ENCODE results near the gene MAFB. TPM values are rescaled to one million over a fixed set of nuclear protein-coding genes. Genes with fewer than 3 reads are reported as not detected.

Gene MAFB
- total and polyA plus RNA-seq, 12 donors, result 7.5 to 79.0 (median 37.6) TPM

DNA sequence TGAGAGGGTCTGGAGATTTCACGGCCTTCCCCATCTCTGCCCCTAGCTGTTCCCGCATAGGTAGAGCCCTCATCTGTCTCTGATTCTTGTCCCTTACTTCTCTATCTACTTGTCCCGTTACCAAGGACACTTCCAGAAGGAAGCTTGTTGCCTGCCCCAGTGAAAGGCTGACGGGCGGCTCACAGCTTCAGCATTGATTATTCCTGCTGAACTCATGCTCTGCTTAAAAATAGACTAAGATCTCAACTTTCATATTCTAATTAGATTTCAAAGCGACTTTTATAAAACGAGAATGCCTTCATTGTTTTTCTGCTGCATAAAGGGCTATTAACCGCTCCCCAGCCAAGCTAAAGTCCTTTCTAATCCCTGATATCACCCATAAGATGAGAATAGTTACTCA, 31.1 kb upstream of the MAFB start:
- Histone ChIP-seq H3K9me3 (replicated peaks in 1 of 3) (no peaks in the 10 kb centered on the region), H3K4me3 (no peak overlapping the region), H3K36me3 (replicated peaks in 1 of 2) (no peaks in the 10 kb centered on the region), H3K4me1 (replicated peaks in 1 of 2) (peaks cover 0 to 7% of the 10 kb centered on the region in 2 donors), H3K27me3 (no peaks in the 10 kb centered on the region), H3K27ac (no peak overlapping the region)
- 78 to 88% (median 84%) methylated on average over 8 of the region's 8 CpGs for WGBS, 4 donors
- TF ChIP-seq, protein P1, sequence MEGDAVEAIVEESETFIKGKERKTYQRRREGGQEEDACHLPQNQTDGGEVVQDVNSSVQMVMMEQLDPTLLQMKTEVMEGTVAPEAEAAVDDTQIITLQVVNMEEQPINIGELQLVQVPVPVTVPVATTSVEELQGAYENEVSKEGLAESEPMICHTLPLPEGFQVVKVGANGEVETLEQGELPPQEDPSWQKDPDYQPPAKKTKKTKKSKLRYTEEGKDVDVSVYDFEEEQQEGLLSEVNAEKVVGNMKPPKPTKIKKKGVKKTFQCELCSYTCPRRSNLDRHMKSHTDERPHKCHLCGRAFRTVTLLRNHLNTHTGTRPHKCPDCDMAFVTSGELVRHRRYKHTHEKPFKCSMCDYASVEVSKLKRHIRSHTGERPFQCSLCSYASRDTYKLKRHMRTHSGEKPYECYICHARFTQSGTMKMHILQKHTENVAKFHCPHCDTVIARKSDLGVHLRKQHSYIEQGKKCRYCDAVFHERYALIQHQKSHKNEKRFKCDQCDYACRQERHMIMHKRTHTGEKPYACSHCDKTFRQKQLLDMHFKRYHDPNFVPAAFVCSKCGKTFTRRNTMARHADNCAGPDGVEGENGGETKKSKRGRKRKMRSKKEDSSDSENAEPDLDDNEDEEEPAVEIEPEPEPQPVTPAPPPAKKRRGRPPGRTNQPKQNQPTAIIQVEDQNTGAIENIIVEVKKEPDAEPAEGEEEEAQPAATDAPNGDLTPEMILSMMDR (IDR thresholded peaks at IDR 0.05), result no peak
- TF ChIP-seq POLR2A (IDR thresholded peaks at IDR 0.05), result no peak
- intact Hi-C loops (cut with DNase I), result no loop called here
- DNase-seq, result no peak

GRCh38 chr20:40718982-40719729, 30.1 kb upstream of the MAFB start:
- peaks cover 0 to 7% of the 10 kb centered on the region in 2 donors for H3K4me1 ChIP-seq (replicated peaks in 1 of 2)
- H3K27ac ChIP-seq, result no peak overlapping the region
- H3K9me3 ChIP-seq (replicated peaks in 1 of 3), result no peaks in the 10 kb centered on the region
- intact Hi-C loops (cut with DNase I), result no loop called here
- no peak overlapping the region for H3K4me3 ChIP-seq
- DNase-seq, result peak in 1 of 7 donors; percentile 6
- no peak for TF ChIP-seq POLR2A (IDR thresholded peaks at IDR 0.05)
- TF ChIP-seq, protein P1 (IDR thresholded peaks at IDR 0.05), result no peak
- no peaks in the 10 kb centered on the region for H3K27me3 ChIP-seq
- no peaks in the 10 kb centered on the region for H3K36me3 ChIP-seq (replicated peaks in 1 of 2)
- 80 to 89% (median 87%) methylated on average over 8 of the region's 8 CpGs for WGBS, 4 donors

DNA sequence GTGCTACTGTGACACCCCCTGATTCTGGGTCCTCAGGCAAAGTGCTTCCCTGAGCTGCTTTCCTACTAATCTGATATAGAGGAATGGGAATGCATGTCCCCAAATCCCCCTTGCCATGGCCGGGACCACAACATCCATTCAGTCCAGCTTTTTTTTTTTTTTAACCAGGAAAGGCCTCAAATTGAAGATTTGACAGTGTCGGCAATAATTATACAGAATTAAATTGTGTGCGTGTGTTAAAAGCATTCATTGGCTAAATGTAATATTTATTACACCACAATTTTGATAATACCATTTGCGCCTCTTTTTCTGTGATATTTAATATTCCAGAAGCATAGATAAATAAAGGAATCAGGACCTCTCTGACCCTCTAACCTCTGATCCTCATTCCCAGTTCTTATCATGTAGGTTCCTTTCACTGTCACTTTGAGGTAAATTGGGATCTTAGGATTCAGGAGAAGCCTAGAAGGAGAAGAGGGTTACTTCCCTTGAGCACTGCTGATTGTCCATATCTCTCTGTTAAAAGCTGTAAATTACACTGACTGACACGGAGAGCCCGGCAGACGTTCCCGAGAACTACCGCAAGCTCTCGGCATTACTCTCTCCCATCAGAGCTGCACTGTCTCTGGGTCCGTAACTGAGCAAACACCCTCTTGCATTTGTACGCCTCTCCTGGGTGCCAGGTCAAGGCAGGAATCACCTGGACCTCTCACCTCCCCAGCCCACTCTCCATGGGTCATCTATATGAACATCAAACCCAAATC, 29.4 kb upstream of the MAFB start:
- DNase-seq, result no peak
- Histone ChIP-seq H3K27ac (no peak overlapping the region), H3K4me3 (no peak overlapping the region), H3K4me1 (replicated peaks in 1 of 2) (peaks cover 0 to 7% of the 10 kb centered on the region in 2 donors), H3K9me3 (replicated peaks in 1 of 3) (no peaks in the 10 kb centered on the region), H3K36me3 (replicated peaks in 1 of 2) (no peaks in the 10 kb centered on the region), H3K27me3 (no peaks in the 10 kb centered on the region)
- intact Hi-C loops (cut with DNase I), result no loop called here
- TF ChIP-seq, protein P1 (IDR thresholded peaks at IDR 0.05), result no peak
- TF ChIP-seq POLR2A (IDR thresholded peaks at IDR 0.05), result no peak
- WGBS, 4 donors, result 83 to 90% (median 88%) methylated on average over 12 of the region's 12 CpGs

DNA sequence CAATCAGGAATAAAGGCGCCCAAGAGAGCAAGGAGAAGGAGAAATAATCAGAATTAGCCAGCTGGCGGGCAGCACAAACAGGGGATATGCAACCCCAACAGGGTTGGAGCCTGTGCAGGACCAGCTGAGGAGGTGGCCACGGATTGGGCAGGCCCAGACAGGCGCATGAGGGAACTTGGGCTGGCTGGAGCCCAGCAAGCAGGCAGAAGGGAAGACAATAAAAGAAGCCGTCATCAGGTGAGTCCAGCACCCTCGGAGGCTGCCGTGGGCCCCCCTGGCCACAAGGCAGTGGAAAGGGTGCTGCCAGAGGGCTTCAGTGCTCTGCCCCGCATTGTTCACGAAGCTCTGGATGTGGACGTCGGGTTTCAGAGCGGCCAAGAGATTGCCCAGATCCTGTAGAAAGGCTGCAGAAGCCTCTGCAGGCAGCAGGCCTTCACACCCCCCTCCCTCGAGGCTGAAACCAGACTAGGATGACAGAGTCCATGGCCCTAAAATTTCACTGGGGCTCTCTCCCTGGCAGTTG, 28.4 kb upstream of the MAFB start:
- no peak for TF ChIP-seq POLR2A (IDR thresholded peaks at IDR 0.05)
- TF ChIP-seq, protein P1 (IDR thresholded peaks at IDR 0.05), result no peak
- no peak overlapping the region for H3K4me3 ChIP-seq
- intact Hi-C loops (cut with DNase I), result no loop called here
- no peak overlapping the region for H3K27ac ChIP-seq
- no peaks in the 10 kb centered on the region for H3K9me3 ChIP-seq (replicated peaks in 1 of 3)
- 85 to 89% (median 88%) methylated on average over 13 of the region's 13 CpGs for WGBS, 4 donors
- peaks cover 0 to 2% of the 10 kb centered on the region in 2 donors for H3K4me1 ChIP-seq (replicated peaks in 1 of 2)
- no peaks in the 10 kb centered on the region for H3K36me3 ChIP-seq (replicated peaks in 1 of 2)
- no peak for DNase-seq
- no peaks in the 10 kb centered on the region for H3K27me3 ChIP-seq
